DND-41 (cell line): Measurements from ENCODE around the gene ANKDD1A.

Experiments
- CTCF ChIP-seq: IDR thresholded peaks from 2 replicates; pipeline ENCODE4 v1.5.1; 2012; ENCODE audit warnings: borderline replicate concordance, low read length, moderate library complexity, mild to moderate bottlenecking; ENCODE audit not compliant: poor library complexity, severe bottlenecking; ENCODE audit errors: extremely low read depth
- EZH2 ChIP-seq: IDR thresholded peaks from 3 replicates; pipeline ENCODE4 v1.6.1; 2012; ENCODE audit warnings: borderline replicate concordance, low read depth, mild to moderate bottlenecking, moderate library complexity, low read length, inconsistent platforms; ENCODE audit not compliant: severe bottlenecking

- TF ChIP-seq CTCF = no peak
- TF ChIP-seq EZH2 = no peak
Observed at GRCh38 chr15:64969401-64969800, 57.7 kb downstream of the ANKDD1A start.
